Diencephalon (tissue), 1 donor: Measurements from ENCODE around the gene FDXACB1. TPM values are rescaled to one million over a fixed set of nuclear protein-coding genes. Genes with fewer than 3 reads are reported as not detected.

Source experiments
- small RNA-seq: library from RNA; depleted of rRNA; stranded (forward); fragments of <200 nt; gene quantifications from one replicate; pipeline ENCODE3, GENCODE V24; 2014
- total RNA-seq: library from RNA; depleted of rRNA; stranded (reverse); fragments of >200 nt; gene quantifications from one replicate; pipeline ENCODE4 v1.2.3, GENCODE V29; 2014

Gene FDXACB1
- 7.2 TPM for total RNA-seq

GRCh38 chr11:111878849-111879636 is at the start of gene FDXACB1, which contains the start of gene CFAP68:
FDXACB1 (minus strand) TSS chr11:111879165; CDS start chr11:111879132, 33 bp downstream.
CFAP68 (plus strand) TSS chr11:111879541; CDS start chr11:111879561, 20 bp downstream.

GRCh38 chr11:111918390-111919256 is 39.7 kb upstream of the FDXACB1 start, which contains the start of gene C11orf52:
C11orf52 (plus strand) TSS chr11:111918913; CDS start chr11:111918973, 60 bp downstream.

GRCh38 chr11:111912535-111912934 is 33.6 kb upstream of the FDXACB1 start, which contains the start of gene HSPB2:
HSPB2 (plus strand) TSS chr11:111912734; CDS start chr11:111912830, 96 bp downstream.

GRCh38 chr11:111911563-111912401 is 32.8 kb upstream of the FDXACB1 start, which contains the start of gene CRYAB:
CRYAB (minus strand) TSS chr11:111911770; CDS start chr11:111911724, 46 bp downstream.

GRCh38 chr11:111870886-111871692 is 7.9 kb downstream of the FDXACB1 start, which contains the start of gene ALG9:
ALG9 (minus strand) TSS chr11:111871581; CDS start chr11:111871482, 99 bp downstream.

Small RNAs within 50 kb of the gene (small RNA-seq; reads per million reads assigned to genes)
- gene C11orf52 (not detected), gene GNG5P3 (not detected), gene RNA5SP351 (not detected), gene RPL37AP8 (0.08 reads per million)

Other genes with a start within 250 kb of the FDXACB1 start
- 16.1 TPM for gene PPP2R1B, start 112.8 kb downstream of the FDXACB1 start, total RNA-seq
- gene ALG9, start 7.6 kb downstream of the FDXACB1 start, total RNA-seq, result 70.8 TPM
- 19.6 TPM for gene CFAP68, start 376 bp upstream of the FDXACB1 start, total RNA-seq
- 8.5 TPM for gene CRYAB, start 32.6 kb upstream of the FDXACB1 start, total RNA-seq
- 0.92 TPM for gene HSPB2, start 33.6 kb upstream of the FDXACB1 start, total RNA-seq
- 0.69 TPM for gene C11orf52, start 39.7 kb upstream of the FDXACB1 start, total RNA-seq
- gene DIXDC1, start 58.2 kb upstream of the FDXACB1 start, total RNA-seq, result 91.6 TPM
- 67.1 TPM for gene DLAT, start 146.2 kb upstream of the FDXACB1 start, total RNA-seq
- gene PIH1D2, start 194.9 kb upstream of the FDXACB1 start, total RNA-seq, result 7.2 TPM
- 39.0 TPM for gene NKAPD1, start 195.1 kb upstream of the FDXACB1 start, total RNA-seq
- 55.1 TPM for gene TIMM8B, start 207.6 kb upstream of the FDXACB1 start, total RNA-seq
- gene SDHD, start 207.7 kb upstream of the FDXACB1 start, total RNA-seq, result 62.5 TPM